Keratinocyte (primary cell): Measurements from ENCODE around the gene ARMC9. TPM values are rescaled to one million over a fixed set of nuclear protein-coding genes. Genes with fewer than 3 reads are reported as not detected.

Experiments
- DNase-seq: peaks from one replicate; pipeline ENCODE4 v3.0.0-alpha.2; 2011; ENCODE audit warnings: low read depth, missing footprints, low spot score
- FAIRE-seq: peaks from 2 replicates; lab custom pipeline; 2011; peaks lifted over from hg19 to GRCh38; lab: Jason Lieb, UNC
- H2AFZ ChIP-seq: 2 replicates; pipeline ENCODE4 v1.6.0; 2012; ENCODE audit warnings: low read length, control low read depth, inconsistent platforms; ENCODE audit not compliant: control insufficient read depth
- H3K27ac ChIP-seq: 2 replicates; pipeline ENCODE4 v1.5.1; 2011; ENCODE audit warnings: low read length; ENCODE audit not compliant: control insufficient read depth, insufficient read depth
- H3K27me3 ChIP-seq: 3 replicates; pipeline ENCODE4 v1.6.0; 2011; ENCODE audit warnings: low read length; ENCODE audit not compliant: control insufficient read depth, insufficient read depth; ENCODE audit errors: extremely low read depth
- H3K36me3 ChIP-seq, 2 experiments: 2 replicates in 1 of 2; 3 replicates in 1 of 2; pipeline ENCODE4 v1.5.1; 2011; ENCODE audit warnings: low read length in 2 of 2, mild to moderate bottlenecking in 1 of 2; ENCODE audit not compliant: control insufficient read depth in 2 of 2, insufficient read depth in 2 of 2; ENCODE audit errors: extremely low read depth in 1 of 2
- H3K4me1 ChIP-seq: 3 replicates; pipeline ENCODE4 v1.5.1; 2011; ENCODE audit warnings: low read length; ENCODE audit not compliant: control insufficient read depth, insufficient read depth; ENCODE audit errors: extremely low read depth
- H3K4me2 ChIP-seq: 3 replicates; pipeline ENCODE4 v1.6.0; 2011; ENCODE audit warnings: low read depth, low read length; ENCODE audit not compliant: control insufficient read depth, insufficient read depth; ENCODE audit errors: extremely low read depth
- H3K4me3 ChIP-seq, 3 experiments: fragments of 200-600 bp in 1 of 3; sonication (generic) in 1 of 3; 2 replicates in 2 of 3; 3 replicates in 1 of 3; pipeline ENCODE4 v1.5.1; 2011 to 2016; ENCODE audit warnings: low read length in 3 of 3, mild to moderate bottlenecking in 3 of 3, control low read depth in 2 of 3, inconsistent platforms in 1 of 3, low read depth in 1 of 3, mixed read lengths in 1 of 3, mixed run types in 1 of 3, moderate library complexity in 1 of 3; ENCODE audit not compliant: control insufficient read depth in 2 of 3, insufficient read depth in 2 of 3; ENCODE audit errors: extremely low read depth in 1 of 3
- H3K79me2 ChIP-seq: 2 replicates; pipeline ENCODE4 v1.6.0; 2012; ENCODE audit warnings: low read length; ENCODE audit not compliant: control insufficient read depth, insufficient read depth
- H3K9ac ChIP-seq: 3 replicates; pipeline ENCODE4 v1.6.0; 2011; ENCODE audit warnings: low read length; ENCODE audit not compliant: control insufficient read depth, insufficient read depth; ENCODE audit errors: extremely low read depth
- H3K9me1 ChIP-seq: 3 replicates; pipeline ENCODE4 v1.6.0; 2011; ENCODE audit warnings: low read length; ENCODE audit not compliant: control insufficient read depth, insufficient read depth; ENCODE audit errors: extremely low read depth
- H3K9me3 ChIP-seq: 2 replicates; pipeline ENCODE4 v1.5.1; 2012; ENCODE audit warnings: low read depth, low read length; ENCODE audit not compliant: control insufficient read depth
- H4K20me1 ChIP-seq: 3 replicates; pipeline ENCODE4 v1.6.0; 2011; ENCODE audit warnings: low read length; ENCODE audit not compliant: control insufficient read depth, insufficient read depth; ENCODE audit errors: extremely low read depth
- EZH2 ChIP-seq: IDR thresholded peaks from one replicate; pipeline ENCODE4 v1.6.1; 2012; ENCODE audit warnings: inconsistent platforms, mild to moderate bottlenecking, low read length, moderate library complexity
- dilution Hi-C: fragments of 300-500 bp; cut with MboI; formaldehyde crosslinking; loops from one replicate; pipeline ENCODE4 v1.7.0; 2020; ENCODE audit warnings: low sequenced_read_pairs; ENCODE audit not compliant: extremely low pct_ligation_motif_present
- polyA plus RNA-seq, 5 experiments: library from polyadenylated mRNA; depleted of rRNA in 3 of 5; stranded (reverse) in 3 of 5; stranded (forward) in 1 of 5; unstranded in 1 of 5; fragments of >200 nt; gene quantifications; 1 replicate in 1 of 5; 2 replicates in 3 of 5; 3 replicates in 1 of 5; pipeline versions ENCODE4 v1.2.1 to v1.2.3, GENCODE V29; 2011 to 2012; ENCODE audit warnings: missing spikeins in 2 of 5, low read depth in 1 of 5, low replicate concordance in 1 of 5
- TF ChIP-seq, protein P1 (sequence below), 3 experiments: IDR thresholded peaks in 1 of 3; conservative IDR thresholded peaks in 1 of 3; optimal IDR thresholded peaks in 1 of 3; 2 replicates in 2 of 3; 3 replicates in 1 of 3; pipeline versions ENCODE3 to v1.5.1; 2011; ENCODE audit warnings: low read length in 3 of 3, mild to moderate bottlenecking in 3 of 3, moderate library complexity in 2 of 3, control low read depth in 1 of 3, inconsistent platforms in 1 of 3; ENCODE audit not compliant: insufficient read depth in 2 of 3; ENCODE audit errors: extremely low read depth in 1 of 3

Gene ARMC9
- polyA plus RNA-seq, 1 donor (not counting 4 experiments of a cell fraction or from before 2014, with no cell fraction given): 16.2 TPM

GRCh38 chr2:231188506-231189170 lies 9.8 kb upstream of the ARMC9 start:
- H3K9me3 ChIP-seq: no peaks in the 10 kb centered on the region
- no peaks in the 10 kb centered on the region for H3K36me3 ChIP-seq
- no peak overlapping the region for H3K27ac ChIP-seq
- H3K4me3 ChIP-seq: no peak overlapping the region
- H2AFZ ChIP-seq: no peak overlapping the region
- H4K20me1 ChIP-seq: no peaks in the 10 kb centered on the region
- TF ChIP-seq, protein P1, sequence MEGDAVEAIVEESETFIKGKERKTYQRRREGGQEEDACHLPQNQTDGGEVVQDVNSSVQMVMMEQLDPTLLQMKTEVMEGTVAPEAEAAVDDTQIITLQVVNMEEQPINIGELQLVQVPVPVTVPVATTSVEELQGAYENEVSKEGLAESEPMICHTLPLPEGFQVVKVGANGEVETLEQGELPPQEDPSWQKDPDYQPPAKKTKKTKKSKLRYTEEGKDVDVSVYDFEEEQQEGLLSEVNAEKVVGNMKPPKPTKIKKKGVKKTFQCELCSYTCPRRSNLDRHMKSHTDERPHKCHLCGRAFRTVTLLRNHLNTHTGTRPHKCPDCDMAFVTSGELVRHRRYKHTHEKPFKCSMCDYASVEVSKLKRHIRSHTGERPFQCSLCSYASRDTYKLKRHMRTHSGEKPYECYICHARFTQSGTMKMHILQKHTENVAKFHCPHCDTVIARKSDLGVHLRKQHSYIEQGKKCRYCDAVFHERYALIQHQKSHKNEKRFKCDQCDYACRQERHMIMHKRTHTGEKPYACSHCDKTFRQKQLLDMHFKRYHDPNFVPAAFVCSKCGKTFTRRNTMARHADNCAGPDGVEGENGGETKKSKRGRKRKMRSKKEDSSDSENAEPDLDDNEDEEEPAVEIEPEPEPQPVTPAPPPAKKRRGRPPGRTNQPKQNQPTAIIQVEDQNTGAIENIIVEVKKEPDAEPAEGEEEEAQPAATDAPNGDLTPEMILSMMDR (optimal IDR thresholded peaks at IDR 0.05 in 1 of 3, IDR thresholded peaks at IDR 0.05 in 1 of 3, conservative IDR thresholded peaks at IDR 0.05 in 1 of 3; ENCODE audit: extremely low read depth in 1 of 3, insufficient read depth in 2 of 3, low read length in 3 of 3): no peak
- TF ChIP-seq EZH2: no peak
- H3K9ac ChIP-seq: no peak overlapping the region
- H3K9me1 ChIP-seq: no peaks in the 10 kb centered on the region
- no peaks in the 10 kb centered on the region for H3K4me1 ChIP-seq
- H3K79me2 ChIP-seq: no peaks in the 10 kb centered on the region
- DNase-seq: no peak
- H3K27me3 ChIP-seq: peaks cover 30% of the 10 kb centered on the region
- no peak for FAIRE-seq
- H3K4me2 ChIP-seq: no peak overlapping the region
- dilution Hi-C loops: no loop called here

- Histone ChIP-seq H3K27ac (no peak overlapping the region), H3K4me1 (no peaks in the 10 kb centered on the region), H3K4me2 (no peak overlapping the region), H3K79me2 (no peaks in the 10 kb centered on the region), H3K9me3 (no peaks in the 10 kb centered on the region), H3K36me3 (no peaks in the 10 kb centered on the region), H3K27me3 (peaks cover 30% of the 10 kb centered on the region), H3K9me1 (no peaks in the 10 kb centered on the region), H3K4me3 (no peak overlapping the region), H3K9ac (no peak overlapping the region), H4K20me1 (no peaks in the 10 kb centered on the region), H2AFZ (no peak overlapping the region)
- FAIRE-seq: no peak
- dilution Hi-C loops: no loop called here
- DNase-seq: no peak
- TF ChIP-seq, protein P1 (optimal IDR thresholded peaks at IDR 0.05 in 1 of 3, IDR thresholded peaks at IDR 0.05 in 1 of 3, conservative IDR thresholded peaks at IDR 0.05 in 1 of 3; ENCODE audit: extremely low read depth in 1 of 3, insufficient read depth in 2 of 3, low read length in 3 of 3): no peak
- TF ChIP-seq EZH2: no peak
Observed at GRCh38 chr2:231189171-231189530, 9.3 kb upstream of the ARMC9 start.
